ENCODE measurements around the gene AKR7A3.

Gene AKR7A3

GRCh38 chr1:19251305-19252196, 37.0 kb downstream of the AKR7A3 start, which contains the start of the genes EMC1 and MRTO4:
Gene EMC1 (minus strand): TSS chr1:19251524. CDS start chr1:19251509, 15 bp downstream.
Gene MRTO4 (plus strand): TSS chr1:19251805. CDS start chr1:19251836, 31 bp downstream.
- DNase-seq = peak; percentile 63

DNA sequence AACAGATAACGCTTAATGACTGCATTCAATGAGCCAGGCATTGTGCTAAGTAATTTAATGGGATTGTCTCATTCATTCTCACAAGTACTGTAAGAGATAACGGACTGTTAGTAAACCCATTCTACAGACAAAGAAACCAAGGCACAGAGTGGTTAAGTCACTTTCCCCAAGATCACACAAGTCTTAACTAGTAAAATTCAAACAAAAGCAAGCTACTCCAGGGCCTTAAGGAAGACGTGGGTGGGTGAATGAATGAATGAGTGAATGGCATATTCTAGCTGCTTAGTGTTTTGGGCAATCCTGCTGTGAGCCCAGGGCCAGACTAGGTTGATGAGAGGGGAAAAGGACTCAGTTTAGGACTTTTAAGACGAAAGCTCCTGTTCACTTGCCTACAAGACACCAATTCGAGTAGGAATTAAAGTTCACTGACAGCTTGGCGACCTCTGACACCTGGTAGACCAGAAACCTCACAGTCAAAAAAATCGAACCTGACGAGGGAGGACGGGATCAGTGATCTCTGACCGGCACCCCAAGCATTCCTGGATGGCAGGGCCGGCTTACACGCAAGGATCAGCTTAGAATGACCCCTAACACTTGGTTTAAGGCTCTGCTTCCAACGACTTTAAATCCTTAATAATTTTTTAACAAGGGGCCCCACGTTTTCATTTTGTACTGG, 37.8 kb downstream of the AKR7A3 start:
- no peak for DNase-seq

GRCh38 chr1:19240673-19241538, 47.7 kb downstream of the AKR7A3 start:
- DNase-seq = peak; percentile 66

DNA sequence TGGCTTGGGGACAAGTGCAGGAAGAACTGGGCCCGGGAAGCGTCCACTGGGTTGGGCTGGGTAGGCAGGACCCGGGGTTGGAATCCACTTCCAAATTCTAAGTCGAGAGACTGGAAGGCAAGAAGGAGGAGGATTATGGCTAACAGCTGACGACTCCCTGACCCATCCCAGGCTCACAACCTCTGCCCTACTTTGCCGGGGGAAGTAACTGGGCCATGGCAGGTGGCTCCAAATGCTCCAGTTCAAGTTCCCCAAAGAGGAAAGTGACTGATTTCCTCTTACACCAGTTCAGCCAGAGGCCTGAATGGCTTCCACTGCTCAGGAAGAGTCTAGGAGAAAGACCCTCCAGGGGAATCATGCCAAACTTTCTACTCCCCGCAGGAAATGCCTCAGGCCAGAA, 48.7 kb downstream of the AKR7A3 start:
- DNase-seq = no peak

DNA sequence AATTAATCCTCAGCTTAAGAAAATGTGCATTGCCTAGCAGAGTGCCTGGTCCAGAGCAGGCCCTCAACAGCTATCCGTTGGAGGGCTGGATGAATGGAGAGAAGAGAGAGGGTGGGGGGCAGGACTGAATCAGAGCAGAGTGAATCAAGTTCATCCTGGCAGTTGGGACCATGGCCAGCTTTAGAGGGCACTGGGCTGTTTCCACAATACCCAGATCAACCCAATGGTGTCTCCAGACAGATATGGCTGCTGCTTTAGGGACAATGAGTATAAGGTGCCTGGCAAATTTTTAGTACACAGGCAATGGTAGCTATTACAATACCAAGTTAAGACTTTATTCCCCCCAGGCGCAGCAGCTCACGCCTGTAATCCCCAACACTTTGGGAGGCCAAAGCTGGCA, 54.3 kb downstream of the AKR7A3 start:
- no peak for DNase-seq
